AG04450 (cell line): ENCODE results near the gene LCP1. TPM values are rescaled to one million over a fixed set of nuclear protein-coding genes. Genes with fewer than 3 reads are reported as not detected.

Experiments
- CTCF ChIA-PET: fragments of 300-600, 350-600 bp; formaldehyde crosslinking; extraction: SDS; loops from one replicate; lab custom pipeline; 2022; ENCODE audit warnings: antibody characterized with exemption, inconsistent platforms; lab: Charles Lee
- POLR2A ChIA-PET: fragments of 350-600 bp; formaldehyde crosslinking; extraction: SDS; loops from one replicate; lab custom pipeline; 2021; ENCODE audit warnings: antibody characterized with exemption, inconsistent platforms; lab: Yijun Ruan, JAX
- DNase-seq: peaks from one replicate; pipeline ENCODE4 v3.0.0-alpha.2; 2011; ENCODE audit warnings: low read depth, low spot score
- H3K27ac ChIP-seq: one replicate; pipeline ENCODE4 v1.5.1; 2012; ENCODE audit warnings: low read depth, low read length, control low read depth
- H3K27me3 ChIP-seq: one replicate; pipeline ENCODE4 v1.6.0; 2012; ENCODE audit warnings: low read length; ENCODE audit not compliant: control insufficient read depth, insufficient read depth
- H3K4me3 ChIP-seq: 2 replicates; pipeline ENCODE4 v1.5.1; 2011; ENCODE audit warnings: mild to moderate bottlenecking, low read depth, low read length, control low read depth
- H3K9me3 ChIP-seq: 2 replicates; pipeline ENCODE4 v1.5.1; 2012; ENCODE audit warnings: low read length; ENCODE audit not compliant: control insufficient read depth, insufficient read depth
- polyA plus RNA-seq: library from polyadenylated mRNA; depleted of rRNA; stranded (reverse); fragments of >200 nt; gene quantifications from 2 replicates; pipeline ENCODE4 v1.2.3, GENCODE V29; 2011
- TF ChIP-seq, protein P1 (sequence below): IDR thresholded peaks from 2 replicates; pipeline ENCODE4 v1.5.1; 2011; ENCODE audit warnings: low read depth, low read length, control low read depth, inconsistent platforms

LCP1 gene
- polyA plus RNA-seq, 1 experiment = not detected

DNA sequence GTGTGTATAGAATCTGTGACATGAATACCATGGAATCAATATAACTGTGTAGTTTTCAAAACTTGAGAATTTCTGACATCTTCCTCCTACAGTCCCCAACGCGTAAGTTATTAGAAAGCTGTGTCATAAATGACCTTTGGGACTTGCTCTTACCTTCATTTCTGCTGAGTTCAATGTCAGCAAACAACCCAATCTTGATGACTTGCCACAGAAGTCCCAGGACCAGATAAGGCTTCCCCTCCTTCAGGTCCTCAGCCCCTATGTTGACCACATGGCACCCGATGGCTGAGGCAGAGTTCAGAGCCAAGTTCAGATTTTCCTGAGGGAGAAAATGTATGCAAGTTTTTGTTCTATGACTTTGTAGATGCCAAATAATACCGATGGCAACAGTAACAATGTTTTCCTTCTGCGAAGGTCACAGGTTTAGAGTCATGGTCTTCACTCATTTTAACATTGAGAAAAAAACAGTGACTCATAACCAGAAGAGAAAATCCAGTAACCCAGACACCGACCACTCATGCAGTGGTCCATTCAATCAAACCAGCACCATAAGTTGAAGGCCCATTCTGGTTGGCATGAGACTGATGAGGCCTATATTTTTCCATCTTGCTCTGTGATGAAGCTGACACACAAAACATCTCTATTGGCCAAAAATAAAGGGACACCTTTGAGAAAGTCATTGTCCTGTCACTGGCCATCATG, 29.2 kb downstream of the LCP1 start:
- CTCF ChIA-PET = interaction anchor here (1.0 kb wide), 1 partner anchor 8 kb away, joined by 4 read pairs; no protein-coding TSS in a partner anchor

DNA sequence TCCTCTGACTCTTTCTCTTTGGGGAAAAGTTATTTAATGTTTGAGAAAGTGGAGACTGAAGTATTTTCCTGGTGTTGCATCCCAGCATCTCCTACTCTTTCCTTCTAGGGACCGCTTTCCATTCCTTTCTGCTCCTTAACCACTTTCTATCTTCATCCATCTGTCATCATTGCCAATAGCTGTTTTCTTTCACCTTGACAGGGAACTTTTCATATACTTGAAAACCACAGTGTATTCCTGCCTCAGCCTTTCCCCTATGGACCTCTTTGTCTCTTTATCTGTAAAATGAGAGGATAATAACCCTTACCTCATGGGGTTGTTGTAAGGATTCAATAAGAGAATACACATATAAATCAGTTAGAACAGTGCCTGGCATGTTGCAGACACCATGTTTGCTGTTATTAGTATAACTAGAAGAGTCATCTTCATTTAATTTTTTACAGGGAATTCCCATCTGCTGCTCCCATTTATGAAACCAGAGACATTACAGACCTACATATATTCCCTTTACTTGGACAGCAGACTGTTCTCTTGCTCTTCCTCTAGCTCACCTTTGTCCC, 31.8 kb downstream of the LCP1 start:
- Histone ChIP-seq H3K9me3 (no peaks in the 10 kb centered on the region), H3K27me3 (peaks cover 6% of the 10 kb centered on the region), H3K27ac (no peak overlapping the region), H3K4me3 (no peak overlapping the region)
- TF ChIP-seq, protein P1, sequence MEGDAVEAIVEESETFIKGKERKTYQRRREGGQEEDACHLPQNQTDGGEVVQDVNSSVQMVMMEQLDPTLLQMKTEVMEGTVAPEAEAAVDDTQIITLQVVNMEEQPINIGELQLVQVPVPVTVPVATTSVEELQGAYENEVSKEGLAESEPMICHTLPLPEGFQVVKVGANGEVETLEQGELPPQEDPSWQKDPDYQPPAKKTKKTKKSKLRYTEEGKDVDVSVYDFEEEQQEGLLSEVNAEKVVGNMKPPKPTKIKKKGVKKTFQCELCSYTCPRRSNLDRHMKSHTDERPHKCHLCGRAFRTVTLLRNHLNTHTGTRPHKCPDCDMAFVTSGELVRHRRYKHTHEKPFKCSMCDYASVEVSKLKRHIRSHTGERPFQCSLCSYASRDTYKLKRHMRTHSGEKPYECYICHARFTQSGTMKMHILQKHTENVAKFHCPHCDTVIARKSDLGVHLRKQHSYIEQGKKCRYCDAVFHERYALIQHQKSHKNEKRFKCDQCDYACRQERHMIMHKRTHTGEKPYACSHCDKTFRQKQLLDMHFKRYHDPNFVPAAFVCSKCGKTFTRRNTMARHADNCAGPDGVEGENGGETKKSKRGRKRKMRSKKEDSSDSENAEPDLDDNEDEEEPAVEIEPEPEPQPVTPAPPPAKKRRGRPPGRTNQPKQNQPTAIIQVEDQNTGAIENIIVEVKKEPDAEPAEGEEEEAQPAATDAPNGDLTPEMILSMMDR = no peak
- DNase-seq = no peak
- CTCF ChIA-PET = interaction anchor here (4.4 kb wide), 1 partner anchor 9 kb away, joined by 30 read pairs; no protein-coding TSS in a partner anchor
- POLR2A ChIA-PET = no interaction called here

More for the DNA sequence above, 29.2 kb downstream of the LCP1 start:
- TF ChIP-seq, protein P1 = no peak
- POLR2A ChIA-PET = no interaction called here
- H3K4me3 ChIP-seq = no peak overlapping the region
- peaks cover 6% of the 10 kb centered on the region for H3K27me3 ChIP-seq
- DNase-seq = no peak
- no peaks in the 10 kb centered on the region for H3K9me3 ChIP-seq
- H3K27ac ChIP-seq = no peak overlapping the region

- H3K27ac ChIP-seq = no peak overlapping the region
- POLR2A ChIA-PET = no interaction called here
- DNase-seq = no peak
- no peak overlapping the region for H3K4me3 ChIP-seq
- H3K27me3 ChIP-seq = peaks cover 6% of the 10 kb centered on the region
- TF ChIP-seq, protein P1 = no peak
- CTCF ChIA-PET = interaction anchor here (4.4 kb wide), 1 partner anchor 10 kb away, joined by 30 read pairs; no protein-coding TSS in a partner anchor
- H3K9me3 ChIP-seq = no peaks in the 10 kb centered on the region
These were observed 32.5 kb downstream of the LCP1 start for GRCh38 chr13:46149272-46150133.

DNA sequence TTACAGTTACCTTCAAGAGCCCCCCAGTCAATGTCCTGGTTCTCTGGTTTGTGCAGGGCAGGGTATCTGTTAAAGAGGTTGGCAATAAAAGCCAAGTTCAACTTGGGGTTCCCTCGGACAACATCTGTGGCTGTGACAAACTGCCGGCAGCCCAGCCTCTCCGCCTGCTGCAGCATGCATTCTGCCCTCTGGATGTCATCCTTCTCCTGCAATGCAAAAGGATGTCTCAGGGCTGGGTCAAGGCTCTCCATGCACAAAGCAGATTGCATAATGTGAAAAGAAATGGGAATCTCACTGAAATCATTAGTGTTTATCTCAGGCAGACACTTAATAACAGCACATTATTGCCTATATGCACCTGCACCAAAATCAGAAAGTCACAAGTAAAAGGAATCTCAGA, 35.1 kb downstream of the LCP1 start:
- ChIA-PET CTCF (no interaction called here), POLR2A (no interaction called here)
- TF ChIP-seq, protein P1 = no peak
- Histone ChIP-seq H3K4me3 (no peak overlapping the region), H3K27me3 (peaks cover 6% of the 10 kb centered on the region), H3K27ac (no peak overlapping the region), H3K9me3 (no peaks in the 10 kb centered on the region)
- DNase-seq = no peak
